HepG2 (cell line): ENCODE results near the gene RAI2.

Experiments used
- ATRX ChIP-seq: sonication (generic); formaldehyde crosslinking; IDR thresholded peaks from 2 replicates; pipeline ENCODE4 v1.4.0; 2020; ENCODE audit warnings: missing genetic modification reagents, borderline replicate concordance
- EP300 ChIP-seq, 3 experiments: sonication (generic) in 1 of 3; formaldehyde crosslinking in 1 of 3; IDR thresholded peaks; 2 replicates each; pipeline versions ENCODE4 v1.5.1 to v1.6.1; 2011 to 2020; ENCODE audit warnings: low read depth in 2 of 3, low read length in 2 of 3, borderline replicate concordance in 1 of 3, improper control_type of control experiment in 1 of 3, mild to moderate bottlenecking in 1 of 3, missing genetic modification reagents in 1 of 3, moderate library complexity in 1 of 3
- NR2C2 ChIP-seq: sonication (generic); formaldehyde crosslinking; IDR thresholded peaks from 2 replicates; pipeline ENCODE4 v1.4.0; 2020; ENCODE audit warnings: missing genetic modification reagents, mild to moderate bottlenecking, moderate library complexity, borderline replicate concordance
- POLR2A ChIP-seq, 2 experiments: IDR thresholded peaks; 2 replicates each; pipeline ENCODE4 v1.6.1; 2011; ENCODE audit warnings: low read depth in 2 of 2, low read length in 2 of 2, mild to moderate bottlenecking in 1 of 2, moderate library complexity in 1 of 2; ENCODE audit not compliant: insufficient read depth in 1 of 2
- YY1 ChIP-seq: IDR thresholded peaks from 2 replicates; pipeline ENCODE4 v1.6.1; 2011; ENCODE audit warnings: low read length, low read depth, moderate library complexity, mild to moderate bottlenecking; ENCODE audit not compliant: insufficient read depth, insufficient replicate concordance
- ZFP41 ChIP-seq: sonication (generic); formaldehyde crosslinking; IDR thresholded peaks from 2 replicates; pipeline ENCODE4 v1.4.0; 2020; ENCODE audit warnings: mild to moderate bottlenecking, missing genetic modification reagents, borderline replicate concordance
- ZNF510 ChIP-seq: sonication (generic); formaldehyde crosslinking; IDR thresholded peaks from 2 replicates; pipeline ENCODE4 v1.4.0; 2020; ENCODE audit warnings: low read depth, mild to moderate bottlenecking, missing genetic modification reagents
- ZNF605 ChIP-seq: sonication (generic); formaldehyde crosslinking; IDR thresholded peaks from 2 replicates; pipeline ENCODE4 v1.8.0; 2022; ENCODE audit warnings: mild to moderate bottlenecking, missing genetic modification reagents
- ZNF839 ChIP-seq: sonication (generic); formaldehyde crosslinking; IDR thresholded peaks from 2 replicates; pipeline ENCODE4 v1.4.0; 2020; ENCODE audit warnings: missing genetic modification reagents, mild to moderate bottlenecking, borderline replicate concordance
- TF ChIP-seq, protein P1 (sequence below), 2 experiments: sonication (generic) in 1 of 2; formaldehyde crosslinking in 1 of 2; IDR thresholded peaks; 2 replicates each; pipeline versions ENCODE4 v1.5.1 to v1.6.1; 2011 to 2020; ENCODE audit warnings: borderline replicate concordance in 1 of 2, low read depth in 1 of 2, low read length in 1 of 2, mild to moderate bottlenecking in 1 of 2, missing genetic modification reagents in 1 of 2, moderate library complexity in 1 of 2
- TF ChIP-seq, protein P2 (sequence below): sonication (generic); formaldehyde crosslinking; IDR thresholded peaks from 2 replicates; pipeline ENCODE4 v1.5.0; 2020; ENCODE audit warnings: mild to moderate bottlenecking, missing genetic modification reagents, moderate library complexity
- TF ChIP-seq, protein P3 (sequence below): sonication (generic); formaldehyde crosslinking; IDR thresholded peaks from 2 replicates; pipeline ENCODE4 v1.5.0; 2020; ENCODE audit warnings: missing genetic modification reagents

DNA sequence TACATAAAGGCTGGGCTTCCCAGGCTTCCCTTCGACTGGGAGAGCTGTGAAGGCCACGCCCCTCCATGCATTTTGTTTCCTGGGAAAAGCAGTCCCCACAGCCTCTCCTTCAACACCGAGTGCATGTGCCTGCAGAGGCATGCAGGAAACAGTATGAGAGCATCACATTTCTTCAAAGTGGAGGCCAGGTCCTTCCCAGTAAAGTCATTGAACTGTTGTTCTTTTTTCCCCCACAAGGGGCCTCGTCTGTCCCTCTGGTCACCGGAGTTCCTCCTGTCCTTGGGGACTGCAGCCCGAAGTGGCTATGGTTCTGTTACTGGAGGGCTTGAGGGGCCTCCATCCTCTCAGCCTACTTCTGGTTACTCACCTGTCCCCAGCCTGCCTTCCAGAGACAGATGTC lies 56.0 kb downstream of the RAI2 start:
- TF ChIP-seq ZFP41: no peak
- TF ChIP-seq ZNF839 (CRISPR knock-in tag): no peak
- TF ChIP-seq POLR2A (IDR thresholded peaks at IDR 0.05; ENCODE audit: insufficient read depth in 1 of 2, low read depth in 2 of 2, low read length in 2 of 2): no peak
- TF ChIP-seq ZNF510 (CRISPR knock-in tag): no peak
- TF ChIP-seq, protein P1, sequence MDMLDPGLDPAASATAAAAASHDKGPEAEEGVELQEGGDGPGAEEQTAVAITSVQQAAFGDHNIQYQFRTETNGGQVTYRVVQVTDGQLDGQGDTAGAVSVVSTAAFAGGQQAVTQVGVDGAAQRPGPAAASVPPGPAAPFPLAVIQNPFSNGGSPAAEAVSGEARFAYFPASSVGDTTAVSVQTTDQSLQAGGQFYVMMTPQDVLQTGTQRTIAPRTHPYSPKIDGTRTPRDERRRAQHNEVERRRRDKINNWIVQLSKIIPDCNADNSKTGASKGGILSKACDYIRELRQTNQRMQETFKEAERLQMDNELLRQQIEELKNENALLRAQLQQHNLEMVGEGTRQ (IDR thresholded peaks at IDR 0.05; ENCODE audit: low read depth, low read length): no peak
- TF ChIP-seq, protein P1 (CRISPR knock-in tag; IDR thresholded peaks at IDR 0.05; ENCODE audit: borderline replicate concordance): no peak
- no peak for TF ChIP-seq NR2C2 (CRISPR knock-in tag)
- TF ChIP-seq, protein P2, sequence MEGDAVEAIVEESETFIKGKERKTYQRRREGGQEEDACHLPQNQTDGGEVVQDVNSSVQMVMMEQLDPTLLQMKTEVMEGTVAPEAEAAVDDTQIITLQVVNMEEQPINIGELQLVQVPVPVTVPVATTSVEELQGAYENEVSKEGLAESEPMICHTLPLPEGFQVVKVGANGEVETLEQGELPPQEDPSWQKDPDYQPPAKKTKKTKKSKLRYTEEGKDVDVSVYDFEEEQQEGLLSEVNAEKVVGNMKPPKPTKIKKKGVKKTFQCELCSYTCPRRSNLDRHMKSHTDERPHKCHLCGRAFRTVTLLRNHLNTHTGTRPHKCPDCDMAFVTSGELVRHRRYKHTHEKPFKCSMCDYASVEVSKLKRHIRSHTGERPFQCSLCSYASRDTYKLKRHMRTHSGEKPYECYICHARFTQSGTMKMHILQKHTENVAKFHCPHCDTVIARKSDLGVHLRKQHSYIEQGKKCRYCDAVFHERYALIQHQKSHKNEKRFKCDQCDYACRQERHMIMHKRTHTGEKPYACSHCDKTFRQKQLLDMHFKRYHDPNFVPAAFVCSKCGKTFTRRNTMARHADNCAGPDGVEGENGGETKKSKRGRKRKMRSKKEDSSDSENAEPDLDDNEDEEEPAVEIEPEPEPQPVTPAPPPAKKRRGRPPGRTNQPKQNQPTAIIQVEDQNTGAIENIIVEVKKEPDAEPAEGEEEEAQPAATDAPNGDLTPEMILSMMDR (CRISPR knock-in tag): 0 out of 2 replicates have a peak, but pooled peaks have one; percentile 14
- TF ChIP-seq, protein P3, sequence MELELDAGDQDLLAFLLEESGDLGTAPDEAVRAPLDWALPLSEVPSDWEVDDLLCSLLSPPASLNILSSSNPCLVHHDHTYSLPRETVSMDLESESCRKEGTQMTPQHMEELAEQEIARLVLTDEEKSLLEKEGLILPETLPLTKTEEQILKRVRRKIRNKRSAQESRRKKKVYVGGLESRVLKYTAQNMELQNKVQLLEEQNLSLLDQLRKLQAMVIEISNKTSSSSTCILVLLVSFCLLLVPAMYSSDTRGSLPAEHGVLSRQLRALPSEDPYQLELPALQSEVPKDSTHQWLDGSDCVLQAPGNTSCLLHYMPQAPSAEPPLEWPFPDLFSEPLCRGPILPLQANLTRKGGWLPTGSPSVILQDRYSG (CRISPR knock-in tag): no peak
- TF ChIP-seq YY1: no peak
- TF ChIP-seq ZNF605: no peak
- TF ChIP-seq EP300 (IDR thresholded peaks at IDR 0.05; ENCODE audit: low read depth in 2 of 2, low read length in 2 of 2): no peak
- no peak for TF ChIP-seq EP300 (CRISPR knock-in tag; IDR thresholded peaks at IDR 0.05; ENCODE audit: borderline replicate concordance)
- TF ChIP-seq ATRX: no peak
